ENCODE data around the gene CPVL. TPM values are rescaled to one million over a fixed set of nuclear protein-coding genes. Genes with fewer than 3 reads are reported as not detected.

CPVL gene
- total and polyA plus RNA-seq, 2 donors (not counting 1 experiment from before 2014, with no cell fraction given), result 2.6 TPM; not detected in 1

- Mint-ChIP-seq H3K4me1 (no peaks in the 10 kb centered on the region), H3K27me3 (peaks cover 30% of the 10 kb centered on the region), H3K27ac (no peak overlapping the region), H3K9me3 (ENCODE audit: insufficient read depth) (peaks cover 9% of the 10 kb centered on the region), H3K4me3 (no peak overlapping the region)
- no peaks in the 10 kb centered on the region for H4K20me1 ChIP-seq (ENCODE audit: control insufficient read depth, insufficient read depth, low read length, poor library complexity, severe bottlenecking)
- CTCF ChIA-PET, result no interaction called here
- DNase-seq (no peak), ATAC-seq (ENCODE audit: low read depth) (no peak)
- no peaks in the 10 kb centered on the region for H3K79me2 ChIP-seq (ENCODE audit: control insufficient read depth, insufficient read depth, low read length)
- WGBS (ENCODE audit: insufficient coverage), result 45% methylated on average over 1 of the region's 1 CpG
- H3K27me3 ChIP-seq (replicated peaks in 1 of 4; ENCODE audit: control extremely low read depth in 1 of 4, control insufficient read depth in 3 of 4, insufficient read depth in 4 of 4, low read length in 3 of 4), result peaks cover 0 to 11% (median 2%) of the 10 kb centered on the region in 4 experiments
- no peak overlapping the region for H3K4me3 ChIP-seq (ENCODE audit: control extremely low read depth in 1 of 5, extremely low read depth in 1 of 5, insufficient read depth in 1 of 5, low read depth in 2 of 5, low read length in 4 of 5)
- no peaks in the 10 kb centered on the region for H3K4me1 ChIP-seq (ENCODE audit: control insufficient read depth in 2 of 2, insufficient read depth in 2 of 2, low read length in 2 of 2)
- no peak overlapping the region for H3K27ac ChIP-seq (ENCODE audit: low read length in 2 of 2)
- no peaks in the 10 kb centered on the region for H3K36me3 ChIP-seq (replicated peaks in 1 of 2; ENCODE audit: control extremely low read depth in 1 of 2, control insufficient read depth in 1 of 2, extremely low read depth in 1 of 2, insufficient read depth in 2 of 2, low read length in 1 of 2)
- no peak overlapping the region for H2AFZ ChIP-seq (ENCODE audit: insufficient read depth, low read depth, low read length, poor library complexity, severe bottlenecking)
- H3K4me2 ChIP-seq (replicated peaks; ENCODE audit: low read depth, low read length, poor library complexity, severe bottlenecking), result no peak overlapping the region
- TF ChIP-seq EZH2 (IDR thresholded peaks at IDR 0.05; ENCODE audit: borderline replicate concordance, insufficient read depth, low read depth, low read length, poor library complexity, severe bottlenecking) (no peak), CTCF (IDR thresholded peaks at IDR 0.05) (no peak)
- POLR2A ChIA-PET, result no interaction called here
- intact Hi-C loops (cut with micrococcal nuclease), result no loop called here
- H3K9me3 ChIP-seq (ENCODE audit: control extremely low read depth in 1 of 3, control insufficient read depth in 2 of 3, insufficient read depth in 1 of 3, low read length in 2 of 3), result peaks cover 0 to 5% (median 0%) of the 10 kb centered on the region in 3 donors
- H3K9ac ChIP-seq (ENCODE audit: low read length), result no peak overlapping the region
These were observed 168.5 kb downstream of the CPVL start for GRCh38 chr7:28977881-28978280.

- H3K27ac Mint-ChIP-seq, result no peak overlapping the region
- ATAC-seq (ENCODE audit: low read depth) (no peak), DNase-seq (no peak)
- TF ChIP-seq CTCF (IDR thresholded peaks at IDR 0.05) (no peak), EZH2 (IDR thresholded peaks at IDR 0.05; ENCODE audit: borderline replicate concordance, insufficient read depth, low read depth, low read length, poor library complexity, severe bottlenecking) (no peak)
- Histone ChIP-seq H4K20me1 (ENCODE audit: control insufficient read depth, insufficient read depth, low read length, poor library complexity, severe bottlenecking) (no peaks in the 10 kb centered on the region), H3K9ac (ENCODE audit: low read length) (no peak overlapping the region), H3K36me3 (replicated peaks in 1 of 2; ENCODE audit: control extremely low read depth in 1 of 2, control insufficient read depth in 1 of 2, extremely low read depth in 1 of 2, insufficient read depth in 2 of 2, low read length in 1 of 2) (no peaks in the 10 kb centered on the region), H3K27ac (ENCODE audit: low read length in 2 of 2) (no peak overlapping the region), H3K9me3 (ENCODE audit: control extremely low read depth in 1 of 3, control insufficient read depth in 2 of 3, insufficient read depth in 1 of 3, low read length in 2 of 3) (peaks cover 0 to 12% (median 5%) of the 10 kb centered on the region in 3 donors), H3K4me3 (ENCODE audit: control extremely low read depth in 1 of 5, extremely low read depth in 1 of 5, insufficient read depth in 1 of 5, low read depth in 2 of 5, low read length in 4 of 5) (no peak overlapping the region), H2AFZ (ENCODE audit: insufficient read depth, low read depth, low read length, poor library complexity, severe bottlenecking) (no peak overlapping the region), H3K79me2 (ENCODE audit: control insufficient read depth, insufficient read depth, low read length) (no peaks in the 10 kb centered on the region), H3K4me1 (ENCODE audit: control insufficient read depth in 2 of 2, insufficient read depth in 2 of 2, low read length in 2 of 2) (no peaks in the 10 kb centered on the region), H3K4me2 (replicated peaks; ENCODE audit: low read depth, low read length, poor library complexity, severe bottlenecking) (no peak overlapping the region), H3K27me3 (replicated peaks in 1 of 4; ENCODE audit: control extremely low read depth in 1 of 4, control insufficient read depth in 3 of 4, insufficient read depth in 4 of 4, low read length in 3 of 4) (peaks cover 0 to 11% (median 2%) of the 10 kb centered on the region in 4 experiments)
- CTCF ChIA-PET, result interaction anchor here (0.8 to 1.7 kb wide), 2 partner anchors 9 to 50 kb away, joined by 3 to 5 read pairs; no protein-coding TSS in a partner anchor
- H3K27me3 Mint-ChIP-seq, result peaks cover 32% of the 10 kb centered on the region
- H3K4me1 Mint-ChIP-seq, result no peaks in the 10 kb centered on the region
- intact Hi-C loops (cut with micrococcal nuclease), result no loop called here
- POLR2A ChIA-PET, result no interaction called here
- peaks cover 15% of the 10 kb centered on the region for H3K9me3 Mint-ChIP-seq (ENCODE audit: insufficient read depth)
- no peak overlapping the region for H3K4me3 Mint-ChIP-seq
- WGBS (ENCODE audit: insufficient coverage), result 100% methylated on average over 2 of the region's 3 CpGs
These were observed 170.3 kb downstream of the CPVL start for GRCh38 chr7:28976022-28976421.

All from B cell (primary cell).